Thymus (tissue), 11 donors: ENCODE data around the gene CALN1. TPM values are rescaled to one million over a fixed set of nuclear protein-coding genes. Genes with fewer than 3 reads are reported as not detected.

Experiments used
- DNase-seq, 9 donors: peaks; one replicate each; pipeline ENCODE4 v3.0.0-alpha.2; 2013; ENCODE audit warnings: low spot score in 9 of 9, low read depth in 6 of 9, missing footprints in 1 of 9
- H3K27ac ChIP-seq, 2 donors: one replicate each; pipeline ENCODE4 v1.5.1; 2013; ENCODE audit warnings: control low read depth in 1 of 2, low read depth in 1 of 2, low read length in 1 of 2, mild to moderate bottlenecking in 1 of 2, moderate library complexity in 1 of 2
- H3K27me3 ChIP-seq, 2 donors: one replicate each; pipeline ENCODE4 v1.5.1; 2013; ENCODE audit warnings: low read length in 1 of 2; ENCODE audit not compliant: control insufficient read depth in 2 of 2, insufficient read depth in 1 of 2
- H3K36me3 ChIP-seq, 2 donors: one replicate each; pipeline ENCODE4 v1.5.1; 2013; ENCODE audit warnings: low read length in 1 of 2, mild to moderate bottlenecking in 1 of 2, moderate library complexity in 1 of 2; ENCODE audit not compliant: control insufficient read depth in 2 of 2, insufficient read depth in 2 of 2
- H3K4me1 ChIP-seq, 2 donors: one replicate each; pipeline ENCODE4 v1.5.1; 2013; ENCODE audit warnings: low read length in 2 of 2; ENCODE audit not compliant: control insufficient read depth in 2 of 2, insufficient read depth in 2 of 2
- H3K4me3 ChIP-seq, 2 donors: one replicate each; pipeline ENCODE4 v1.5.1; 2013; ENCODE audit warnings: low read length in 2 of 2, control low read depth in 1 of 2, mild to moderate bottlenecking in 1 of 2
- H3K9me3 ChIP-seq, 2 donors: one replicate each; pipeline ENCODE4 v1.5.1; 2013; ENCODE audit warnings: low read length in 1 of 2, mild to moderate bottlenecking in 1 of 2; ENCODE audit not compliant: control insufficient read depth in 2 of 2, insufficient read depth in 1 of 2
- WGBS: extraction: QIAGEN DNeasy Blood & Tissue Kit; methylation state at CpG from one replicate; pipeline ENCODE4 v1.1.7; 2013; 5-methylcytosine and 5-hydroxymethylcytosine counted together
- polyA plus RNA-seq: library from polyadenylated mRNA; stranded (reverse); fragments of 200-250 nt; gene quantifications from one replicate; pipeline ENCODE4 v1.2.3, GENCODE V29; 2013
- total RNA-seq: library from RNA; stranded (reverse); fragments of 120-200 nt; gene quantifications from one replicate; pipeline ENCODE4 v1.2.4, GENCODE V29; 2013
- donor health status: healthy.

The CALN1 gene
- total and polyA plus RNA-seq, 2 donors, result 9.0 to 36.8 TPM

- WGBS, result 99% methylated on average over 4 of the region's 4 CpGs
- no peaks in the 10 kb centered on the region for H3K27me3 ChIP-seq
- no peak overlapping the region for H3K27ac ChIP-seq
- peaks cover 17 to 25% of the 10 kb centered on the region in 2 donors for H3K36me3 ChIP-seq
- no peak overlapping the region for H3K4me3 ChIP-seq
- peaks cover 0 to 1% of the 10 kb centered on the region in 2 donors for H3K9me3 ChIP-seq
- no peak for DNase-seq
- no peaks in the 10 kb centered on the region for H3K4me1 ChIP-seq
Measured at GRCh38 chr7:72015136-72015535, 397.0 kb downstream of the CALN1 start.

- H3K9me3 ChIP-seq, result peaks cover 0 to 1% of the 10 kb centered on the region in 2 donors
- DNase-seq, result no peak
- no peak overlapping the region for H3K4me3 ChIP-seq
- no peaks in the 10 kb centered on the region for H3K4me1 ChIP-seq
- 97% methylated on average over 10 of the region's 10 CpGs for WGBS
- no peaks in the 10 kb centered on the region for H3K27me3 ChIP-seq
- H3K27ac ChIP-seq, result no peak overlapping the region
- H3K36me3 ChIP-seq, result peaks cover 0 to 9% of the 10 kb centered on the region in 2 donors
Measured at GRCh38 chr7:72007018-72007417, 405.1 kb downstream of the CALN1 start.

- no peak for DNase-seq
- Histone ChIP-seq H3K4me1 (no peaks in the 10 kb centered on the region), H3K27me3 (no peaks in the 10 kb centered on the region), H3K9me3 (no peaks in the 10 kb centered on the region), H3K4me3 (no peak overlapping the region), H3K27ac (no peak overlapping the region), H3K36me3 (no peaks in the 10 kb centered on the region)
- 97% methylated on average over 6 of the region's 6 CpGs for WGBS
Measured at GRCh38 chr7:72003236-72003635, 408.9 kb downstream of the CALN1 start.

GRCh38 chr7:71996141-71996540, 416.0 kb downstream of the CALN1 start:
- 91% methylated on average over 2 of the region's 2 CpGs for WGBS
- Histone ChIP-seq H3K4me1 (peaks cover 0 to 9% of the 10 kb centered on the region in 2 donors), H3K27me3 (no peaks in the 10 kb centered on the region), H3K9me3 (no peaks in the 10 kb centered on the region), H3K36me3 (peaks cover 0 to 11% of the 10 kb centered on the region in 2 donors), H3K27ac (no peak overlapping the region), H3K4me3 (no peak overlapping the region)
- no peak for DNase-seq

GRCh38 chr7:71995111-71995510, 417.0 kb downstream of the CALN1 start:
- H3K27me3 ChIP-seq, result no peaks in the 10 kb centered on the region
- H3K9me3 ChIP-seq, result no peaks in the 10 kb centered on the region
- H3K27ac ChIP-seq, result peak overlapping the region in 1 of 2 donors; percentile 1
- H3K4me1 ChIP-seq, result peaks cover 0 to 9% of the 10 kb centered on the region in 2 donors
- peaks cover 0 to 11% of the 10 kb centered on the region in 2 donors for H3K36me3 ChIP-seq
- DNase-seq, result no peak
- 61% methylated on average over 7 of the region's 7 CpGs for WGBS
- H3K4me3 ChIP-seq, result no peak overlapping the region

GRCh38 chr7:71991586-71991985, 420.6 kb downstream of the CALN1 start:
- Histone ChIP-seq H3K27me3 (no peaks in the 10 kb centered on the region), H3K27ac (no peak overlapping the region), H3K36me3 (peaks cover 0 to 11% of the 10 kb centered on the region in 2 donors), H3K4me1 (peaks cover 22 to 32% of the 10 kb centered on the region in 2 donors), H3K9me3 (no peaks in the 10 kb centered on the region), H3K4me3 (no peak overlapping the region)
- DNase-seq, result no peak

GRCh38 chr7:71990138-71990462, 422.0 kb downstream of the CALN1 start:
- peaks cover 24 to 30% of the 10 kb centered on the region in 2 donors for H3K4me1 ChIP-seq

GRCh38 chr7:71988201-71988600, 423.9 kb downstream of the CALN1 start:
- Histone ChIP-seq H3K9me3 (no peaks in the 10 kb centered on the region), H3K4me1 (peaks cover 25 to 30% of the 10 kb centered on the region in 2 donors), H3K27ac (peak overlapping the region; percentile 55 to 67), H3K4me3 (no peak overlapping the region), H3K27me3 (no peaks in the 10 kb centered on the region), H3K36me3 (peaks cover 5 to 16% of the 10 kb centered on the region in 2 donors)
- DNase-seq, result peak in 3 of 9 donors; percentile 36 to 71 (median 56)
- 12% methylated on average over 7 of the region's 7 CpGs for WGBS

More at GRCh38 chr7:71990138-71990462, 422.0 kb downstream of the CALN1 start:
- H3K36me3 ChIP-seq, result peaks cover 0 to 5% of the 10 kb centered on the region in 2 donors
- H3K4me3 ChIP-seq, result no peak overlapping the region
- WGBS, result 96% methylated on average over 7 of the region's 7 CpGs
- H3K27ac ChIP-seq, result no peak overlapping the region
- H3K27me3 ChIP-seq, result no peaks in the 10 kb centered on the region
- DNase-seq, result no peak
- H3K9me3 ChIP-seq, result no peaks in the 10 kb centered on the region

- peaks cover 25 to 38% of the 10 kb centered on the region in 2 donors for H3K4me1 ChIP-seq
- H3K27ac ChIP-seq, result no peak overlapping the region
- no peak for DNase-seq
- H3K4me3 ChIP-seq, result no peak overlapping the region
- no peaks in the 10 kb centered on the region for H3K27me3 ChIP-seq
- no peaks in the 10 kb centered on the region for H3K9me3 ChIP-seq
- 96% methylated on average over 8 of the region's 8 CpGs for WGBS
- H3K36me3 ChIP-seq, result peaks cover 5 to 13% of the 10 kb centered on the region in 2 donors
Measured at GRCh38 chr7:71987200-71987767, 424.9 kb downstream of the CALN1 start.
